Amniotic stem cell (primary cell): Measurements from ENCODE around the gene EPB41L1.

Experiments
- DNase-seq: peaks from one replicate; lab custom pipeline; 2025; lab: John Stamatoyannopoulos, UW

The EPB41L1 gene

DNA sequence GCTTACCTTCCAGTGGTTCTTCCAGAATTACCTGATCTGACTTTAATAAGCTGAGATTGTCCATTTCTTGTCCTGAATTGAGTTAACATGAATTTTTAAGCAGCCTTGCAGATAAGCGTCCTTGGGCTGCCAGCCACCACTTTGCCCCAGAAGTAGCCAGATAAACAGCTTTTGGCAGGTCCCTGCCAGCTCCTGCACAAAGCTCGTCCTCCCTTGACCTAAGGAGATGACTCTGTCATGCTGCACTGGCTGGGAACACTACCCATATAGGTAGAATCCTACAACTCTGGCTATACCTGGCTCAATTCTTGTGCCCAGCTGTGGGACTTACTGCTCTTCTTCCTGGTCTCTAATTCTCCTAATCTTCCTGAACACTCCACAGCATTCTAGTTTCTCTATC, 42.1 kb downstream of the EPB41L1 start:
- no peak for DNase-seq

DNA sequence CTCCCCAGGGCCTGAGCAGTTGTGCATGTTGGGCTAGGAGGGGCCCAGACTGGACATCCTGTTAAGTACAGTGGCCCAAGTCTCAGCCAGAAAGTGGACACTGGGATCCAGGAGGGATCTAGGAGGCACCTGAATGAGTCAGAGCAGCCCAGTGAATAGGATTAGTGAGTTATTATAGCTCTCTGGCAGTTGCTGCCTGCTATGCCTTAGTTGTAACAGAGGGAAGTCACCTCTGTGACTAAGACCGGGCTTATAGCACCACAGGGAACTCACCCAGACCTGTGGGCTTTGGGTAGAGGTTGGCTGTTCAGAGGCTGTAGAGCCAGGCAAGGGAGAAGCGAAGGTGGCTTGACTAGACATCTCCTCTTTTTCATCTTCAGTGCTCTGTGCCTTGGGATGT, 42.7 kb downstream of the EPB41L1 start:
- no peak for DNase-seq

DNA sequence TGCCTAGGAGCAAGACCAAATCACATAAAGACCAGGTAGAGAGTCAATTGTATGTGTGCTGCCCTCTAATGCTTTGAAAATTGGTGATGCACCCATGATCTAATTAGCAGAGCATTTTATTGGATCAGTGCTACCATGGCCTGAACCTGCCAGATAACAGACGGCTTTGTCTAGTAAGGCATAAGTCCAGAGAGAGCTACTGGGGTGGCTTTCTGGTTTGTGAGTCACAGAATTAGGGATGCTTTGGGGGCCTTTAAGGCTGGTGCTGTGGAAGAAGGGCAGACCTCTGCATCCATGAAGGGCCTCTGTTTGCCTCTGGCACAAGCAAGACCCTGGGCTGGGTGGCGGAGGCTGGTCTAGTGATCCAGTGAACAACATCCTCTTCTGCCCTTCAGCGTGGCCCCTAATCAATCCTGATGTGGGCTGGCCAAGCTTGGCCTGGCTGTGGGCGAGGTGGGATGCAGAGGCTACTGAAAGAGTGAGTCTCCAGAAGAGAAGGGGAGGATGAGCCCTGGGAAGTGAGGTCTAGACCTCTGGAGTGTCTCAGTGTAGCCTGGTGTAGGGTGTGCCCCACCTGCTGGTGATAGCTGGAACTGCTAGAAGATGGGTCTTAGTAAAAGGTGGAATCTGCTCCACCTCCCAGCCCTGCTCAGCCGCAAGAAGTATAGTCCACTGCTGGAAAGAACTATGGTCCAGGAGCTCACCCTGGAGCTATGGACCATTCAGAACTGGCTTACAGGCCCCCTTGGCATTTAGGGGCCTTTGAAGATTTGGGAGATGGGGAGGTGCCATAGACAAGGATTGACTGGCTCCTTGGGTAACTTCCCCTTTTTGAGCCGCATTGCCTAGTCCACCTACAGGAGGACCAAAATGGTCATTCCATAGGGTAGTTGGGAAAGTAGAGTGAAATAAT, 45.1 kb downstream of the EPB41L1 start:
- peak; percentile 23 for DNase-seq

DNA sequence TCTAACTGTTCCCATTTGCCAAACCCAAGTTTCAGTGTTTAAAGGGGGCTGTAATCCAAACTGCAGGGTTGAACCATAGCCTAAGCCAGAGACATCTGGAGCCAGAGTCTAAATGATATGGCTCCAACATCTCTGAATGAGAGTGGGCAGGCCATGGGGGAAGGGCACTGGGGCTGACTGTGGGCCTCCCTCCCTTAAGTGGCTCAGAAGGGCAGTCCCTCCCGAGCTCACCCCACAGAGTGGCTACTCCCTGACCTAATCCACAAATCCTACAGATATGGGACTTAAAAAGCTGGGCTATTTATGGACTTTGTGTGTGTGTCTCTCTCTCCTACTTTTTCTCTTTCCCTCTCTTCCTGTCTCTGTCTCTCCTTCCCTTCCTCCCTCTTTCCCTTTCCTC, 45.9 kb downstream of the EPB41L1 start:
- no peak for DNase-seq

DNA sequence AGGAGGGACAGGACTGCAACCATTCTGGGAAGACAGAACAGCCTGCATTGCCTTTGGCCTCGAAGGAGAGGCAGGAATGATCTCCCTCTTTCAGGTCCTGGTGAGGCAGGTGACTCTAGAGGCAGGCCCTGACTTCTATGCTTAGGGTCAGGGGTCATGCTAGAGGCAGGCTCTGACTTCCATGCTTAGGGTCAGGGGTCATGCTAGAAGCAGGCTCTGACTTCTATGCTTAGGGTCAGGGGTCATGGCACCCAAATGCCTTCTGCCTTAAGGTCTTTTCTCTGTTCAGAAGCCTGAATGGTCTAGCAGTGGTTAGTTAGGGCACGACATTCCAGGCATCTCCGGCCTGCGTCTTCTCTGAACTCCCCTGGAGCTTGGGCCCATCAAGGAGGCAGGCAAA, 46.7 kb downstream of the EPB41L1 start:
- DNase-seq: no peak

DNA sequence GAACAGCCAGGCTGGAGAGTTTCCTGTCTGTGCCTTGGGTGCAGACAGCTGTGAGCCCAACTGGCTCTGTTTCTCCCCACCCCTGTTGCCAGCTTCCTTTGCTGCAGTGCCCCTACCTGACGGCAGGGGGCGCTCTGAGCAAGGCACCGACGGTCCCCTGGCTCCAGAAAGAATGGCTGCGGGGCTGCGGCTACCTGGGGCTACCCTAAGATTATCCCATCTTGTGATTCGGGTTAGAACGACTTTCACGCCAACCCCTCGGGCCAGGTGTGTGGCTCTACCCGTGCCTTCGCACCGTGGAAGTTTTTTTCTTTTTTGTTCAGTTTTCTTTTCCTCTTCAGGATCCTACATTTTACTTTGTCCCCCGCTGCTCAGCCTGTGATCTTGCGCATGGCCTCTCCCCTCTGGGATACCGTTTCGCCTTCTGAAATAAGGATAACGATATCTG, 48.4 kb downstream of the EPB41L1 start:
- DNase-seq: no peak

DNA sequence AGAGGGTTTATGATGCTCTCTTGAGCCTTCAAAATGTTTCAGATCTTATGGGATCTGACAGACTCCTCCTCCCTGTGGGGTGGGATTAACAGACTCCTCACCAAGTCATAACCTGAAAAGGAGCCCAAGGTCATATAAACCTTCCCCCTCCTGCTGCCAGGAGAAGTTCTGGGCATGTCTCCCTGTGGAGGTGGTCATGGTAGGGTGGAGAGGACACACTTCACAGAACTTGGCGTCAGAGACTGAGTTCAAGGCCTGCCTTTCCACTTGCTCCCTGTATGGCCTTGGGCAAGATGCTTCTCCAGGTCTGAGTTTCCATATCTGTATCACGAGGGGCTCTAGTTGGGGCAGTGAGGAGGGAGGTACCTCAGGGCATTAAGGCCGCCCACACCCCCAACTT, 49.3 kb downstream of the EPB41L1 start:
- DNase-seq: no peak

DNA sequence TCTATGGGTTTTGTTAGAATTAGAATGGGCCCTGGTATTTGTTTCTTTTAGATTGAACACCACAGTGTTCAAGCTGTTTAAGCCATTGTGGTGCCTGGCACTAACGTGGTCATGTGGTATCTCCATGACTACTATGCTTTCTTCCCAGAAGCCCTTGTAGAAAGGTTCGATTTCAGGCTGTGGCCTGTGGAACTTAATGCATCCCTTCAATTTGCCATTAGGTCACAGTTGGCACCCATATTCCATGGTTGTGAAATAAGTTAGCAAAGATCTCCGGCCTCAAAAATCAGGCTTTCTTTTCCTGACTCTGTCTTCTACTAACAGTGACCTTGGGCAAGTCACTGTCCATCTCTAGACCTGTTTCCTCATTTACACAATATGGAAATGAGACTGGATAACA, 50.5 kb downstream of the EPB41L1 start:
- no peak for DNase-seq

DNA sequence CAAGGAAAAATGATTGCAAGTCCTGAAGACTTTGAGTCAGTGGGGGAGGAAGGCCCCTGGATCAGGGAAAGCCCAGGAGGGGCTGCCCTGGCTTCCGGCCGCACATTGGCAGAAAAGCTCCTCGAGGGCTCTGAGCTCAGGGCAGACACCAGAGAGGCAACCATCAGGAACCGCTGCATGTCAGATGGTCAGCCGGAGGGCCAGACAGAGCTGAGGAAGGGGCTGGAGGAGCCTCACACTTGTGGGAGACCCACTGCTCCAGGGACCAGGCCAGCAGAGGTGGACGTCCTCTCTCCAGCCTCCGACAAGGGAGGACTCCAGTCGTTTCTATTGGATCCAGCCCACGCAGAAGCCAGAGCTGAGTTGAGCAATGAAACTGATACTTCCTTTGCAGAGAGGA, 51.5 kb downstream of the EPB41L1 start:
- no peak for DNase-seq

DNA sequence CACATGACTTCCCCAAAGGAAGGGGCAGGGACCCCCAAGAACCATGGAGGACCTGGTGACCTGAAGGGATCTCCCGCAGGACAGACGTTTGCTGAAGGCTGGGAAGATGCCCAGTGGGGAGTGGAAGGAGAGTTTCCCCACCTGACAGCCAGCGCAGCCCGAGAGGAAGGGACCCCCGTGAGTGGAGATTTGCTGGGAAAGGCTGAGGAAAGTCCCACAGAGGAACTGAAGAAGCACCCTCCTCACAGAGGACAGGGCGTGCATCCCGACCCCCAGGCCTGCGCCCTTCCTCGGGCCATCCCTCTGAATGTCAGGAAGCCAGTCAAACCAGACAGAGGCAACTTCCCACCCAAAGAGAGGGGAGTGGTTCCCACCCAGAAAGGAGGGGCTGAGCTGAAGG, 52.1 kb downstream of the EPB41L1 start:
- DNase-seq: no peak

DNA sequence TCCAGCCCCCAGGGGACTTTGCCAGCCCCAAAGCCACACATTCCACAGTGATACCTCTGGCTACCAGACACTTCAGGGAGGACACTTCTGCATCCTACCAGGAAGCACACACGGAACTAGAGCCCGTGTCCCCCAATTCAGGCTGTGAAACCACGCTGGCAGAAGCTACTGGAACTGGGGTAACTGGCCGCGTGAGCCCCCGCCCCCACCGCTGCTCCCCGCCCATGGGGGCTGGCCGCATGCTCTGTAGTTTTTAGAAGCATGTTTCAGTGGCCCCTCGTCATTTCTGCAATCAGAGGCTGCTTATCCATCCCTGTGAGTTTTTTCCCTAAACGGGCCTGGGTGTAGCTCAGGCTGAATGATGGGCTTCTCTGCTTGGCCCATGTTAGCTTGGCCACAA, 53.1 kb downstream of the EPB41L1 start:
- DNase-seq: no peak

DNA sequence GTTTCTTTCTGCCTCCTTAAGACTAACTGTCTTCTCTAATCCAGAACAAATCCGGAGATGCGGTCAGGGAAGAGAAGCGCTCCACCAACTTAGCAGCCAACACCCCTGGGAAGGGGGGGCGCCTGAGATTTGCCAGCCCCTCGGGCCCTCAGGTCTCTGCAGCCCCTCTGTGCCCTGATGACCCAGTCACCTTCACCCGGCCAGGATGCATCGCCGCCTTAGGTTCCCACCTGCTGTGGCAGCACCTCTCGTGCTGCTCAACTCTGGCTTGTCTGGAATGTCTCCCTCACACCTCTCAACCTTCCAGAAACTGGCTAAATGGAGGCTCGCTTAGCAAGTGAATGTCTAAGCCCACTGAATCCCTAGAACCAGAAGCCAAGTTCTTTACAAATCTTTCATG, 53.7 kb downstream of the EPB41L1 start:
- no peak for DNase-seq

DNA sequence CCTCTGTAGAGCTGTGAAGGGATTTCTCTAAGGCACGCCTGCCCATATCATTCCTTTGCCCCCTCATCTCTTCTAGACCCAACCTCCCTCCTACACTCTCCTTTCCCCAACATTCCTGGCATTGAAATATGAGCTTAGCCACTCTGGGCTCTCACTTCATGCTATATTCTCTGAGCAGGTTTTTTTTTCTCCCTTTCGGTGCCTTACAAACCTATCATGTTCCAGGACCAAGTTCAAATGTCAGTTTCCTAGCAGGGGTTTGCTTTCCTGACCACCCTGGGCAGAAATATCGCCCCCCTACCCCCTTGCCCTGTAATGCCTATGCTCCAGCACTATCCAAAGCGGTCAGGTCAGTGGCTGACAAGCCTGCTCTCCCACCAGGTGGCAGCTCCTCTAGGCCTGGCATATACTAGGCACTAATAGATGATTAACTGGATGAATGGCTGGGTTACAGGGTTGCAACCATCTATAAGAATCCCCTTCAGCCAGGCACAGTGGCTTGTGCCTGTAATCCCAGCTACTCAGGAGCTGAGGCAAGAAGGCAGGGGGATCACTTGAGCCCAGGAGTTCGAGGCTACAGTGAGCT, 56.0 kb downstream of the EPB41L1 start:
- DNase-seq: no peak

DNA sequence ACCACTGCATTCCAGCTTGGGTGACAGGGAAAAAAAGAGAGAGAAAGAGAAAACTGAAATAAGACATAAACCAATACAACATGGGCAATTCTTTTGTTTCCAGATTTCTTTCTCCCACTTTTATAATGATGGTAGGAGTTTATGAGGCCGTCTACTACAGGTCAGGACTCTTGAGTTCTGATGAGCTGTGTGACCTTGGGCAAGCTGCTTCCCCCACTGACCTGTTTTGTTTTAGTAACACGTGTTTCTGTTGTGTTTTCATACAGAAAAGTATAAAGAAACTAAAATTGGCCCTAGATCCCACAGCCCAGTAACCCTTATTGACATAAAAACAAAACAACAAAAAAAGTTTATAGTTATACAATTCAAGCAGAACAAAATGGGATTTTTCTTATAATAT, 58.8 kb downstream of the EPB41L1 start:
- DNase-seq: no peak

DNA sequence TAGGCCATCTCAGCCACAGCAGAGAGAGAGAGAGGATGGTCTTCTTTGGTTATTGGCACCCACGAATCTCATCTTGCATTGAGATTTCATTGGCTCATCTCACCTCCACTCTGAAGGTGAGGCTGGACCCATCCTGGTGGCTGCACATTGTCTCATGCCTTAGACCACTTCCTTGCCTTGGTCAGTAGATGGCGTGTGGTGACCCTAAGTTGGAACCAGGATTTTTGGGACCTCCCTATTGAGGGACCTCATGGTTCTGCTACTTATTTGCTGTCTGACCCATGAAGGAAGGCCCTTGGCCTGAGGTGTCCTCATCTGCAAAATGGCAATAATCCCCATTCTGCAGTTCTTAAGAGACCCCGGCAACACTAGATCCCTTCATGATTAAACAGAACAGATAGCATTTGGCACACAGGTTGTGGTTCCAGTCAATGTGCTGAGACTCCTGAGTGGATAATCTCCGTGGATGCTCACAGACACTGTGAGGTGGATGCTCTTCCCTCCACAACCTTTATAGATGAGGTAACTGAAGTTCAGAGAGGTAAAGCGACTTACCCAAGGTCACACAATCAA, 60.2 kb downstream of the EPB41L1 start:
- no peak for DNase-seq

DNA sequence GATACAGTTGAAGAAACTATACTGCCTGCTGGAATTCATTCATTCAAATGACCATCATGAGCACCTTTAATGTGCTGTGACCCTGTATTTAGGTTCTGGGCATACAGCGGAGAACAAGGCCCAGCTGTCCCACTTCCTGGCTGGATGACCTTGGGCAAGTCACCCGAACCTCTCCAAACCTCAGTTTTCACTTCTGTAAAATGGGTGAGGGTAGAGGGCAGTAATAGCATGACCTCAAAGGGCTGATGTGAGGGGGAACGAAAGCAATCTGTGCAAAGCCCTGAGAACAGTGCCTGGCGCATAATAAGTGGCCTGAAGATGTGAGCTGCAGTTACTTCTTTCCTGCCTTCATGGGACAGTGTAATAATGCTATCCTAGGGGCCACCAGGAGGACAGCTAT, 61.2 kb downstream of the EPB41L1 start:
- DNase-seq: no peak

DNA sequence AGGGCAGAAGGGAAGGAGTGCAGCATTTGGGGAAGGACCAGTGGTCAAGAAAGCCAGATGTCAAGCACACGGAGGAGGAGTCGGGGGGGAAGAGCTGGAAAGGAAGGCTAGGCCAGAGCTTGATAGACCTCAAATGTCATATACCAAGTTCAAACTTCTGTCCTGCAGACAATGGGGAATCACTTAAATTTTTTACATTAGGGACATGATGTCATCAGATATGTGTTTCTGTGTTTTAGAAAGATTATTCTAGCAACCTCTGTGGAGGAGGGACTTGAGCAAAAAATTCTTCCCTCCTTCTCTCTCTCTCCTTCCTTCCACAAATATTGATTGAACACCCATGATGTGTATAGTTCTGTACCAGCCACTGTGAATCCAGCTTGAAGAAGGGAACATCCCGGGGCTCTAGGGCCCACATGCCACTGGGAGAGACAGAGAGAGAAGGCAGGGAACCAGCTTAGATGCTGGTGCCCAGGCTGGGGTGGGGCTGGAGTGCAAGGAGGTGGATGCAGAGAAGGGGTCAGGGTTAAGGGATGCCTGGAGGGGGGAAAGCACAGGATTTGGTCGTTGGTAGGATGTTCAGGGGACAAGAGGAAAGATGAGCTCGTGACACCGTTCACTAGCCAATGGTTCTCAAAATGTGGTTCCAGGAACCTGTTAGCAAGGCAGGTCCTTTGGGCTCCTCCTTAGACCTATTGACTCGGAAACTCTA, 61.9 kb downstream of the EPB41L1 start:
- DNase-seq: no peak

DNA sequence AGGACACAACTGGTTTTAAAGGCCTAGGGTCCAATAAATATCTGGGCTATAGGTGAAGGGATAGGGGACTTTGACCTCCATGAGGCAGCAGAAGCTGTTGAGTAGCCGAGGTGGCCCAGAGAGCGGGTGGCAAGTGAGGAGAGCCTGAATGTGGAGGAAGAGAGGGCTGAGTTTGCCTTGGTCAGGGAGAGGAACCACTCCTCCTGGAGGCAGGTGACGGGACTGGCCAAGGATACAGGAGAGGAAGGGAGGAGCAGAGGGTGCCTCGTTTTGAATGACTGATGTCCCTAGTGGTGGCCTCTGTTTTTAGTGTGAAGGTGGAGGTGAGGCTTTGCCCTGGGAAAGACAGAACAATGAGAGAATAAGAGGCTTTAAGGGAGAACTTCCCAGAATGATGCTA, 62.7 kb downstream of the EPB41L1 start:
- DNase-seq: no peak

DNA sequence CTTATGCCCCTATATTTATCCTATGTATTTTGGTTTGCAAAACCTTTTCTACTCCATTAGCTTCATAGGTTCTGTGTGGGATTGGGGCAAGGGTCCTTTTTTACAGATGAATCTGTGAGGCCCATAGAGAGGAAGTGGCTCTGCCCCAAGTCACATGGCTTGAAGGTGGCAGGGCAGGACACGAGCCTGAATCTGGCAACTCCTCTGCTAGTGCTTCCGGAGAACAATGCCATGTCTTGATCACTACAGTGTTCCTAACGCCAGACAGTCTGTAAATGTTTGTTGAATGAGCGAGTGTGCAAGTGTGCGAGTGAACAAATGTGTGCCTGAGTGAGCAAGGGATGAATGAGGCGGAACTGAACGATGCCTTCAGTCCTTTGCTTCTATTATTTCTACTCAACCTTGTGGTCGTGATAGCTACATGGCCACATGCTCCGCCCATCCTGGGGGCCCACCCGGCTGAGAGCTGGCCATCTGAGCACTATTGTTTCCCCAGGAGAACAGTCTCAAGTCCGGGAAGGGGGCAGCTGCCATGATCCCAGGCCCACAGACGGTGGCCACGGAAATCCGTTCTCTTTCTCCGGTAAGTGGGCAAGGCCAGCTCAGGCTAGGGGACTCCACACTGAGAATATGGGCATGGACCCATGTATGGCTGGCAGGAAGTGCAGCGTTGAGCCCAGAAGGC, 64.0 kb downstream of the EPB41L1 start:
- no peak for DNase-seq

DNA sequence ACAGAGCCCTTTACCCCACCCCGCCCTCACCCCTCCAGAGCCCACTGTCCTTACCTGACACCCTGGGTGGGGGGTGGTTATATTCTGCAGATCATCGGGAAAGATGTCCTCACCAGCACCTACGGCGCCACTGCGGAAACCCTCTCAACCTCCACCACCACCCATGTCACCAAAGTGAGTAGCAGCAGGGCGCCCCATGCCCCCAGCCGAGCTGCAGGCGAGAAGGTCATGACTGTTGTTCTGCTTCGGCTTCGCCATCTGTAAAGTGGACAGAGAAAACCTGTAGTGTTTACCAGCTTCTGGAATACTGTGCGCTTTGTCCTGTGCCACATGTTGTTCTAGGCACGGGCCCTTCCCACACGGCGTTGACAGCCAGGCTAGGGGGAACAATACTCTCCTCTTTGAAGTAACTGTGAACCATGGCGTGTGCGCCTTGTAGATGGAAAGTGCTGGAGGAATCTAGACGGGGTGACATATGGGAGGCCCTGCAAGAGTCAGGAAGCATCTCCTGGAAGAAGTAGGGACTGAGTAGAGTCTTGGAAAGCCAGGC, 65.2 kb downstream of the EPB41L1 start:
- DNase-seq: no peak

DNA sequence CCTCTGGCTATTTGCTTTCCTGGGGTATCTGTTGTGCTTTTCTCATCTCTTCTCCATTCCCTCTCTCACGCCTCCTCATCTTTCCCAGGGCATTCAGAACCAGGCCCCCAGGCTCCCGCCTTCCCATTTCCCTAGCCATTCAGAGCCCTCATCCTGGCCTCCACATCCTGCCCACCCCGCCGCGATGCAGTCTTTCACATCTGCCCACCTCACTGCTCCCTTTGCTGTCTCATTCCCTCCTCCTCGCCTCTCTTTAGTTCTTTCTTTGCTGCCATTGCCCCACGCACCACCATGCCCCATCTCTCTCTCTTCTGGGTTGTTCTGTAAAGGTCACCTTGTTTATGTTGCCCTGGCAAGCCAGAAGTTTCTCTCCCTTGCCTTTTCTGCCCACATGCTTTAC, 71.1 kb downstream of the EPB41L1 start:
- no peak for DNase-seq

DNA sequence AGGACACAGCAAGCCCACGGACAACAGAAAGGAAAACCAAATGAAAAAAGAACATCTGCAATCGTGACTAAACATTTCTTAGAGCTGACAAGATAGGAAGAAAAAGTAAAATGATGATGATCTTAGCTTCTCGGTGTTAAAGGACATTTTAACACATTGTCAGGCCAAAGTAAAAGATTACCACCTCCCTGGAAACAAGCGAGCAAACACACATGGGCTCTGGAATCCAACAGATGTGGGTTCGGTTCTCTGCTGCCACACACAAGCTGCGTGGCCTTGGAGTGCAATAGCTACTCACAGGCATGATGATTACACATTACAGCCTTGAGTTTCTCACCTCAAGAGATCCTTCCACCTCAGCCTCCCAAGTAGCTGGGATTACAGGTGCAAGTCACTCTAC, 74.2 kb downstream of the EPB41L1 start:
- no peak for DNase-seq
